AG10803 (cell line): ENCODE data around the gene AKAP1.

ENCODE experiments used
- DNase-seq: peaks from one replicate; pipeline ENCODE4 v3.0.0; 2010; ENCODE audit warnings: low read depth
- H3K4me3 ChIP-seq: 2 replicates; pipeline ENCODE4 v1.5.1; 2011; ENCODE audit warnings: mild to moderate bottlenecking, low read length, control low read depth
- TF ChIP-seq, protein P1 (sequence below): conservative IDR thresholded peaks from 2 replicates; pipeline ENCODE4 v1.5.1; 2011; ENCODE audit warnings: mild to moderate bottlenecking, low read length, control low read depth, inconsistent platforms

The AKAP1 gene

DNA sequence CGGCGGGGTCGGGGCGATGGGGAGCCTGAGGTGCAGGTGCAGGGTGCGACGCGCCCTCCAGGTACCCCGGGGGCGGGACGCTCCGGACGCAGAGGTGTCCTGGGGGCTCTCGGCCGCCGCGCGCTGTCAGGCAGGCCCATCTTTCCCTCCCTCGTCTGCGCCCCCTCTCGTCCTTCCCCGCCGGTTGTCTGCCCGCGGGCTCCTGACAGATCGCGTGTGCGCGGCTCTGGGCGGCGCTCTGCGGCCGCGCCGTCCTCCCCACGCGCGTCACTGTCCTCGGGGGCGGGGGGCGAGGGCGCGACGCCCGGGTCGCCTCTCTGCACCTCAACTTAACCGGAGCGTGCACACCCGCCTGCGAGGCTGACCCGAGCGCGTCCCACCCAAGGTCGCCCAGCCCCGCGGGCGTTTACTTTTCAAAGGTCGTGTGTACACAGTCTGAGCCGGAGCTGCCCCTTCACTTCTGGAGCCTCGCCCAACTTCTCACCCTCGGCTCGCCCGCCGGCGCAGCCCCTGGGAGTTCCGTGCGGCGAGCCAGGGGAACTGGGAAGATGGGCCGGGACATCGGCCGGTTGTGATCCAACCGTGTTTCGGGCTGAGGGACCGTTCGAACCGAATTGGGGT is 512 bp downstream of the AKAP1 start:
- peak; percentile 23 for DNase-seq
- H3K4me3 ChIP-seq = peak overlapping the region; percentile 67
- TF ChIP-seq, protein P1, sequence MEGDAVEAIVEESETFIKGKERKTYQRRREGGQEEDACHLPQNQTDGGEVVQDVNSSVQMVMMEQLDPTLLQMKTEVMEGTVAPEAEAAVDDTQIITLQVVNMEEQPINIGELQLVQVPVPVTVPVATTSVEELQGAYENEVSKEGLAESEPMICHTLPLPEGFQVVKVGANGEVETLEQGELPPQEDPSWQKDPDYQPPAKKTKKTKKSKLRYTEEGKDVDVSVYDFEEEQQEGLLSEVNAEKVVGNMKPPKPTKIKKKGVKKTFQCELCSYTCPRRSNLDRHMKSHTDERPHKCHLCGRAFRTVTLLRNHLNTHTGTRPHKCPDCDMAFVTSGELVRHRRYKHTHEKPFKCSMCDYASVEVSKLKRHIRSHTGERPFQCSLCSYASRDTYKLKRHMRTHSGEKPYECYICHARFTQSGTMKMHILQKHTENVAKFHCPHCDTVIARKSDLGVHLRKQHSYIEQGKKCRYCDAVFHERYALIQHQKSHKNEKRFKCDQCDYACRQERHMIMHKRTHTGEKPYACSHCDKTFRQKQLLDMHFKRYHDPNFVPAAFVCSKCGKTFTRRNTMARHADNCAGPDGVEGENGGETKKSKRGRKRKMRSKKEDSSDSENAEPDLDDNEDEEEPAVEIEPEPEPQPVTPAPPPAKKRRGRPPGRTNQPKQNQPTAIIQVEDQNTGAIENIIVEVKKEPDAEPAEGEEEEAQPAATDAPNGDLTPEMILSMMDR = peak; percentile 20; the same call in 1 of the 2 replicates

DNA sequence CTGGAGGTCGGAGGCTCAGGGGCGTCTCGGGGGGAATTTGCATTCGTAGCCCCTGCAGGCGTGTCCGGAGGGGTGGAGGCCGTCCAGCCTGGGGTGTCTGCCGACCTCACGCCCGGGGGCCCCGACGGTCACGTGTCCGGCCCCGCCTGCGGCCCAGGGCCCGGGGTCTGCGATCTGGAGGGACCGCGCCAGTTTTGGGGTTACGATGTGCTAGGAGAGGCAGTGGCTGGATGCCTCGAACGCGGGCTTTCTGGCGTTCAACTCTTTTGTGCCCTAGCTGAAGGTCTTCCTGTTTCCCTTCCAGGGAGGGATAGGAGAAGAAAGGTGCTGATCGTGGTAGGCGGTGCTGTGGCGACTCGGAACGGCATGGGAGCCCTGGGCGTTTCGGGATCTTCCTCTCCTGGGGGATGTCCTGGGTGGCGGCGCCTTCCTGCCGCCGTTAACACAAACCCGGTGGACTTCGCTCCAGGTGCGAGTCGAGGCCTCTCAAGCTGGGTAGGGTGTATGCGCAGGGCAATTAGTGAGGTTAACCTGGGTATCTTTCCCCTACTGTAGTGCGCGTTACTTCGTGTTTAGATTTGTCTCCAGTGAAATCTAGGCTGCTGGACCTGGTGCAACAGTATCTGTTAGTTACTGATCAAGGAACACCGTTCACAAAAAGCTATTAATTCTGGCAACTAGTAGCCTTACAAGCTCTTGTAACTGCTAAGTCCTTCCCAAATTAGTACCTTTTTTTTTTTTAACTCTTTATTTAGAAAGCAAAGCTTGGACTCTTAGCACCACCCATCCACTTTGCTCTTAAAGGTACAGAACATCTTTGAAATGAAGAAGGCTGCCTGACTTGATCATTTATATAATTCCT is 1.3 kb downstream of the AKAP1 start:
- TF ChIP-seq, protein P1 = no peak
- peak overlapping the region; percentile 67 for H3K4me3 ChIP-seq
- no peak for DNase-seq

DNA sequence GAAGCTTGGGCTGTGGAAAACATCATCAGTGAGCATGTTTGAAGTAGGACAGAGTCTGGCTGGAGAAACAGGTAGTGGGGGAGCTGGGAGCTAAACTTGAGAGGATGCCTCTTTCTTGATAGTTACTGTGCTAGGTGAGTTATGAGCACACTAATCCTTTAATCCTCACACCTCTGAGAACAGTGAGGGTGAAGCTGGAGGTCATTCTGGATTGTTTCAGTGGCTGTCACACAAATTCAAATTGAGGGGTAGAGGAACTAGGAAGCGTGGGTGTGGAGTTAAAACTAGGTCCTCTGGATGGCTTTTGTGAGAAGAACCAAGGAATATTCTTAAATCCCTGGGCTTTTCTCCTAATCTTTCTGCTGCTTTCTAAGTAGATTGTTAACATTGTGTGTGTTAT is 3.3 kb downstream of the AKAP1 start:
- H3K4me3 ChIP-seq = no peak overlapping the region

DNA sequence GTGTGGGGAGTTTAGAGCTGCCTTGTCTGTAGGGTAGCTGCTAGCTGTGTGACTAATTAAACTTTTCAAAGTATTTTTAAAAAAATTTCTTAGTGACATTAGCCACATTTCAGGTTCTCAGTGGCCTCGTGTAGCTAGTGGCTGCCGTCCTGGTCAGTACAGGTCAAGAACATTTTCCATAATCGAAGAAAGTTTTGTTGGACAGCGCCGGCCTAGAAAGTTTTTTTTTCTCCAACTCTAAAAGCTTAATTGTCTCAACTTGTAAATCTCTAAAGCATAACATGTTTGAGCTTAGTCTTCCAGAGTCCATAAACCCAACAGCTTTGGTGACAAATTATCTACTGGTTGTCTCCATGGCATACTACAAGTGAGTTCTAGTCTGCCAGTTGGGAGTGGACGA is 4.3 kb downstream of the AKAP1 start:
- TF ChIP-seq, protein P1 = no peak
- no peak for DNase-seq
- H3K4me3 ChIP-seq = no peak overlapping the region

More for the DNA sequence above, 3.3 kb downstream of the AKAP1 start:
- TF ChIP-seq, protein P1 = no peak
- no peak for DNase-seq

DNA sequence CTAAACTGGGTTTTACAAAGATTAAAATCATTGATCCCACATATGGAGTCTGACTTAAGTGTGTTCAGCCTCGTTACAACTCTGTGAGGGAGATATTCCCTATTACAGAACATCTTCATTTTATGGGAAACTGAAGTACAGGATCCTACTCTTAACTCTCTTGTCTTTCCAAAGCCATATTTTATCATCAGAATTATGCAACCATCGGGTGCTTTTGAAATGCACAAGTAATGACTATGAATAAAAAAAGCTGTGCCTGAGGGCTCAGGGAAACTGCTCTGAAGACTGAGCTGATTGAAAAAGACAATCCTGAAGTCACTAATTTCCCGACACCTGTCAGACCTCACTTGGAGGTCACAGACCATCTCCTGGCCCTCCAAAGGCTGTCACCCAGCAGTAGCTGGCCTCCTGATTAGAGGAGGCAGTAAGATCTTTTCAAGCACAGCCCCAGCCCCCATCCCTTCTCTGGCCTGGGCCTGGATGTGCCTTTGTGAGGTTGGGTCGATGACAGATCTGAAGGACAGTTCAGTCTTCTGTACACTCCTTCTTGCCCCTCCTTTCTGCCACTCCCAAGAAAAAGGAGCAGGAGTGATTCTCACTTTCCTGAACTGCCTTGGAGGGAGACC is 5.6 kb downstream of the AKAP1 start:
- peak; percentile 18 for DNase-seq
- TF ChIP-seq, protein P1 = no peak
- H3K4me3 ChIP-seq = no peak overlapping the region

DNA sequence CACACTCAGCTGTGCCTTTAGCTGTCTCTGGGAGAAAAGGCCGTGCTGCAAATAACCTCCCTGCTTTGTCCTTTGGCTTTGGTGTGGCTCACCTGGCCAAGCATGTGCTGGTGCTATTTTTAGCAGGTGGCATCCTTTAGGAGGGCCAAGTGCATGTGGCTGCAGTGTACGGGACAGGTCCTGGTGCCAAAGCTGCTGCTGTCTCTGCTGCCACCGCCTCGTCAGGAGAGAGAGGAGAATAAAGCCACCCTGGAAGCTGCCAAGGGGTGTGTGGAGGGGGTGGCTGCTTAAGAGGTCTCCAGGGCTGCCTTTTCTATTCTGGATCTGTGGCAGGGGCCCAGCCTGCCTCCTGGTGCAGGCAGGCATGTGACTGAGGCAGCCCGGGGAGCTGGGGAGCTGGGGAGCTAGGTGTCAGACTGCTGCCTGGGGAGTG is 6.2 kb downstream of the AKAP1 start:
- TF ChIP-seq, protein P1 = no peak
- H3K4me3 ChIP-seq = no peak overlapping the region
- no peak for DNase-seq
